Measurements from ENCODE around the gene OPCML.

DNA sequence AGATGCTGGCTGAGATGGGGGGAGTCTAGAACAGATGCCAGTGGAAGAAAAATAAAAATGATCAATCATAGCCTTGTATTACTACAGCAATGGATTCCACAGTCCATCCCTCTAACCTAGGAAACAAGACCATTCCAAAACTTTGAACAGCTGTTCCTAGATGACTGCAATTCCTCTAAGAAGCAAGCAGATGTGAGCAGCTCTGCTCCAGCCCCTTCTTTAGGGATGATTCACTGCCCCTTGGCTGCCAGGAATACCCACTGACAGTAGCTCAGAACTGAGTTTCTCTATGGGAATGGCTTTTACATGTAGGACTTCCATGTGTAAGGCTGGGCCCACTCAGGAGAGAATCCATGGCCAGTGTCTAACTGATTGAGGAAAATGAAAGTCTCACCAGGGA, 943.9 kb downstream of the OPCML start:
- TF ChIP-seq EZH2 (IDR thresholded peaks at IDR 0.05; ENCODE audit: borderline replicate concordance, low read length) (no peak), CTCF (IDR thresholded peaks at IDR 0.05; ENCODE audit: low read length) (no peak)

Measured in OCI-LY1 (cell line).